Upper lobe of right lung (tissue), 1 donor: ENCODE results near the gene MEGF11. TPM values are rescaled to one million over a fixed set of nuclear protein-coding genes. Genes with fewer than 3 reads are reported as not detected.

Source experiments
- ATAC-seq: fragments of 200-7000 bp; cut with Tn5 transposase; one replicate; pipeline ENCODE4 v1.9.1; 2020; ENCODE audit warnings: mild to moderate bottlenecking, moderate library complexity
- DNase-seq: peaks from one replicate; pipeline ENCODE4 v3.0.0-alpha.2; 2020
- H3K27ac ChIP-seq: fragments of 200-600 bp; one replicate; pipeline ENCODE4 v1.8.0; 2022
- H3K27me3 ChIP-seq: fragments of 200-600 bp; one replicate; pipeline ENCODE4 v1.8.0; 2022; ENCODE audit warnings: mild to moderate bottlenecking
- H3K36me3 ChIP-seq: fragments of 200-600 bp; one replicate; pipeline ENCODE4 v1.8.0; 2022
- H3K4me1 ChIP-seq: fragments of 200-600 bp; one replicate; pipeline ENCODE4 v1.8.0; 2022
- H3K4me3 ChIP-seq: fragments of 200-600 bp; one replicate; pipeline ENCODE4 v1.8.0; 2022; ENCODE audit warnings: mild to moderate bottlenecking
- H3K9me3 ChIP-seq: fragments of 200-600 bp; one replicate; pipeline ENCODE4 v1.8.0; 2022
- intact Hi-C: fragments of 100-400 bp; cut with DNase I; formaldehyde crosslinking; loops from one replicate; pipeline ENCODE4 v1.11.0; 2022
- long read RNA-seq: library from polyadenylated mRNA; unstranded; transcript quantifications from one replicate; pipeline ENCODE4 v2.0.0, GENCODE V29; 2021
- total RNA-seq: library from RNA; stranded (reverse); fragmentation: NEBNext Ultra II Directional; extraction: Animal tissue kit (Norgen Biotek cat#: 25700); gene quantifications from one replicate; pipeline ENCODE4 v1.2.1, GENCODE V29; 2021
- TF ChIP-seq, protein P1 (sequence below): fragments of 200-600 bp; IDR thresholded peaks from one replicate; pipeline ENCODE4 v1.8.0; 2022; ENCODE audit warnings: antibody characterized with exemption
- donor health status: DM: no; HTN: yes; CAD: no; lungs with severe emphysema.

MEGF11 gene
- 3.0 TPM for total RNA-seq
- long read RNA-seq, partial matches to known transcripts = 1 of 8 reads
- long read RNA-seq, other reads (novel, unspliced or antisense) = 7 of 8 reads

DNA sequence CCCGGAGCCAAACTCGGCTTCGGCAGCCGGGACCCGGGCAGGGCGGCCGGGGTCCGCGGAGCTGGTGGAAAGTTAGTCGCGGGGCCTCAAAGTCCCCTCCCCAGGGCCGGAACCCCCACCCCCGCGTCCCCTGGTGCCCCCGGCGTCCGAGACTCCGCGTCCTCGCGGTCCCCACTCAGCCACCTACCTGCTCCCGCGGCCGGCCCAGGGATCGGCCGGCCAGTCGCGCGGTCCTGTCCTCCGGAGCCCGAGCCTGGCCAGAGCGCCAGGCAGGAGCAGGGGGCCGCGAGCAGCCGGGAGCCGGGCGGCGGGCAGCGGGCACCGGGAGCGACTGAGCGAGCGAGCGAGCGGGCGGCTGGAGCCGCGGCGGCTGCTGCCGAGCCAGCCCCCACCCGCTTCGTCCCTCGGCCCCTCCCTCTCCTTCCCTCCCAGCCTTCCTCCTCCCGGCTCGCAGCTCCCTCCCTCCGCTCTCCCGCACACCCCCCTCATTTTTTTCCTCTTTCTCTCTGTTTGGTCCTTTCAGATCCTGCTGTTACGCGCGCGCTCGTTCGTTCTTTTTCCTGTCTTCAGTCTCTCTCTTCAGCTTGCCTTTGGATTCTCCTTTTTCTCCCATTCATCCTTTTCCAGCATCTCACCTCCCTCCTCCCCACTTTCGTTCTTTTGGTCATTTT, at the start of gene MEGF11:
Gene MEGF11, minus strand, starts transcription at position 333 of the 671 bp plus-strand sequence. CDS start 125,347 bp downstream, outside the sequence.
- no peaks in the 10 kb centered on the region for H3K9me3 ChIP-seq
- H3K4me3 ChIP-seq = peak within 1 kb of the TSS; percentile 51
- intact Hi-C loops = no loop called here
- no peaks in the 10 kb centered on the region for H3K36me3 ChIP-seq
- ATAC-seq (peak; percentile 56), DNase-seq (no peak)
- H3K27me3 ChIP-seq = peaks cover 63% of the 10 kb centered on the region
- TF ChIP-seq, protein P1, sequence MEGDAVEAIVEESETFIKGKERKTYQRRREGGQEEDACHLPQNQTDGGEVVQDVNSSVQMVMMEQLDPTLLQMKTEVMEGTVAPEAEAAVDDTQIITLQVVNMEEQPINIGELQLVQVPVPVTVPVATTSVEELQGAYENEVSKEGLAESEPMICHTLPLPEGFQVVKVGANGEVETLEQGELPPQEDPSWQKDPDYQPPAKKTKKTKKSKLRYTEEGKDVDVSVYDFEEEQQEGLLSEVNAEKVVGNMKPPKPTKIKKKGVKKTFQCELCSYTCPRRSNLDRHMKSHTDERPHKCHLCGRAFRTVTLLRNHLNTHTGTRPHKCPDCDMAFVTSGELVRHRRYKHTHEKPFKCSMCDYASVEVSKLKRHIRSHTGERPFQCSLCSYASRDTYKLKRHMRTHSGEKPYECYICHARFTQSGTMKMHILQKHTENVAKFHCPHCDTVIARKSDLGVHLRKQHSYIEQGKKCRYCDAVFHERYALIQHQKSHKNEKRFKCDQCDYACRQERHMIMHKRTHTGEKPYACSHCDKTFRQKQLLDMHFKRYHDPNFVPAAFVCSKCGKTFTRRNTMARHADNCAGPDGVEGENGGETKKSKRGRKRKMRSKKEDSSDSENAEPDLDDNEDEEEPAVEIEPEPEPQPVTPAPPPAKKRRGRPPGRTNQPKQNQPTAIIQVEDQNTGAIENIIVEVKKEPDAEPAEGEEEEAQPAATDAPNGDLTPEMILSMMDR = no peak
- H3K27ac ChIP-seq = no peak within 1 kb of the TSS
- peaks cover 21% of the 10 kb centered on the region for H3K4me1 ChIP-seq

DNA sequence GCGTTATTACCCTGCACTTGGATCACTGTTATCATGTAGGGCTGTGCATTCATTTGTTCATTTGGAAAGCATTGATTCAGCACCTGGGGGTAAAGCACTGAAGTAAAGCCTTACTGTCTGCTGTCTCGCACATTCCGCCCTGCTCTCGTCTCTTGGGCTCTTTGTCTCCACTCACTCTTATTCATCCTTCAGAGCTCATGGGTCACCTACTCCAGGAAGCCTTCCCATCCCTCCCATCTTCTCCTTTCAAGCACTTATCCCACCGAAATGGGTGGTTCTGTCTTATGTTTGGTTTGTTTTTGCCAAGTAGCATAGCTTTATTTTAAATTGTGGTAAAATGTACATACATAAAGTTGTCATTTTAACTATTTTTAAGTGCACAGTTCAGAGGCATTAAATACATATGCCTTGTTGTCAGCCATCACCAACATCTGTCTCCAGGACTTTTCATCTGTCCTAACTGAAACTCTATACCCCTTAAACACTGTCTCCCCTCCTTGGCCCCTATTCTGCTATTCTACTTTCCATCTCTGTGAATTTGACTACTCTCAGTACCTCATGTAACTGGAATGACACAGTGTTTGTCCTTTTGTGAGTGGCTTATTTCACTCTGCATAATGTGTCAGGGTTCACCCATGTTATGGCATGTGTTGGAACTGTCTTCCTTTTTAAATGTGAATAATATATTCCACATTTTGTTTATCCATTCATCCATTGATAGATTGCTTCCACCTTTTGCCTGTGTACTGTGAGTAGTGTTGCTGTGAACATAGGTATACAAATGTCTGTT, 49.1 kb upstream of the MEGF11 start:
- Histone ChIP-seq H3K27me3 (no peaks in the 10 kb centered on the region), H3K4me3 (no peak overlapping the region), H3K27ac (no peak overlapping the region), H3K9me3 (no peaks in the 10 kb centered on the region), H3K36me3 (peaks cover 14% of the 10 kb centered on the region), H3K4me1 (no peaks in the 10 kb centered on the region)
- TF ChIP-seq, protein P1 = no peak
- ATAC-seq = no peak
- DNase-seq = no peak
- intact Hi-C loops = no loop called here

DNA sequence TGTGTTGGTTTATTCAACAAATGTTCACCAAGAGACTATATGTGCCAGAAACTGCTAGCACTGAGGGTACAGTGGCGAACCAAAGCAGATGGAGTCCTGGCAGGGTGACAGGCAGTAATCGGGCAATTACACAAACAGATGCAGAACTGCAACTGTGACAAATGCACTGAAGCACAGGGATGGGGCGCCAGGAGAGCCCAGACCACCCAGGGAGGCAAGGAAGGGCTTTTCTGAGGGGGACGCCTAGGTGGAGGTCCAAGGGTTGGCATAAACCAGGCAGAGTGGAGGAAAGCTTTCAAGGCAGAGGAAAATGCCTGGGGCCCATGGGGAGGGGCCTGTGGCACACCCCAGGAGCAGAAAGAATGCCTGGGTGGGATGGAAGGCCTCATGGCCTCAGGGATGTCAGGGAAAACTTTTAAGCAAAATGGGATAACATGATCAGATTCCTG, 45.3 kb upstream of the MEGF11 start:
- Histone ChIP-seq H3K9me3 (no peaks in the 10 kb centered on the region), H3K36me3 (no peaks in the 10 kb centered on the region), H3K4me1 (peaks cover 16% of the 10 kb centered on the region), H3K27ac (no peak overlapping the region), H3K4me3 (no peak overlapping the region), H3K27me3 (no peaks in the 10 kb centered on the region)
- ATAC-seq = no peak
- intact Hi-C loops = no loop called here
- DNase-seq = no peak
- TF ChIP-seq, protein P1 = no peak

DNA sequence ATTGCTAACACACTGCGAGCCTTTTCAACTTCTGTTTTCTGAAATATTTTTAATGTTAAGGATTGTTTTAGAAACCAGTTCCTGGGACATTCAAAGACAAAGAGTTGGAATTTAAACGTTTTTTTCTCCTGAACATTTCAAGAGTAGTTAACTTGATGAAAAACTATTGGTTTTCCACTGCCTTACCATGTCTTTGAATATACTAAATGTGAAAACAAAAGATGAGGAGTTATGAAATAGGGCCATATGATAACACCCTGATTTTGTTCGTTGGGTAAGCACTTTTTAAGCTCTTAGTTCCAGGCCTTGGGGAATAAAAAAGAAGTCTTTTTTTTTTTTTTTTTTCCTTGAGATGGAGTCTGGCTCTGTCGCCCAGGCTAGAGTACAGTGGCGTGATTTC, 42.6 kb upstream of the MEGF11 start:
- Histone ChIP-seq H3K27ac (no peak overlapping the region), H3K27me3 (no peaks in the 10 kb centered on the region), H3K36me3 (no peaks in the 10 kb centered on the region), H3K9me3 (no peaks in the 10 kb centered on the region), H3K4me3 (no peak overlapping the region), H3K4me1 (peaks cover 25% of the 10 kb centered on the region)
- TF ChIP-seq, protein P1 = no peak
- ATAC-seq (no peak), DNase-seq (no peak)
- intact Hi-C loops = no loop called here

DNA sequence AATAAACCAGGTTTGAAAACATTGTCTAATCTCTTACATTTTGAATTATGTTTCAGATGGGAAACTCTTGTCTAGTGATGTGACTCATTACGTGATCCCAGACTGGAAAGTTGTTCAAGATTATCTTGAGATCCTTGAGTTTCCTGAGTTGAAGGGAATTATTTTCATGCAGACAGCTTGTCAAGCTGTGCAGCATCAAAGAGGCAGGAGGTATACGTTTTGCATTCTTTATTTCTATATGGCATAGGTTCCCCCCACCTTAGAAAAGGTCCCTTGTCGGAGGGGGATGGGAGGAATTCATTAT, 41.3 kb upstream of the MEGF11 start:
- DNase-seq (no peak), ATAC-seq (no peak)
- H3K4me3 ChIP-seq = peak overlapping the region; percentile 80
- no peaks in the 10 kb centered on the region for H3K27me3 ChIP-seq
- H3K36me3 ChIP-seq = no peaks in the 10 kb centered on the region
- peaks cover 25% of the 10 kb centered on the region for H3K4me1 ChIP-seq
- TF ChIP-seq, protein P1 = no peak
- peak overlapping the region; percentile 93 for H3K27ac ChIP-seq
- intact Hi-C loops = no loop called here
- no peaks in the 10 kb centered on the region for H3K9me3 ChIP-seq
